NCI-H69 (cell line): ENCODE data around the gene USPL1.

Source experiments
- DNase-seq: peaks from one replicate; lab custom pipeline; 2025; lab: John Stamatoyannopoulos, UW

The USPL1 gene

GRCh38 chr13:30656178-30656577 lies 38.5 kb downstream of the USPL1 start:
- DNase-seq: no peak

- DNase-seq: peak; percentile 3
Observed at GRCh38 chr13:30659980-30660379, 42.3 kb downstream of the USPL1 start.

- no peak for DNase-seq
Observed at GRCh38 chr13:30660796-30661195, 43.1 kb downstream of the USPL1 start.

GRCh38 chr13:30664689-30665275 lies 47.1 kb downstream of the USPL1 start:
- DNase-seq: no peak

GRCh38 chr13:30665638-30666037 lies 47.9 kb downstream of the USPL1 start:
- no peak for DNase-seq

GRCh38 chr13:30666113-30666512 lies 48.4 kb downstream of the USPL1 start:
- DNase-seq: no peak

GRCh38 chr13:30667014-30667413 lies 49.3 kb downstream of the USPL1 start:
- no peak for DNase-seq

- DNase-seq: no peak
Observed at GRCh38 chr13:30668312-30668711, 50.6 kb downstream of the USPL1 start.

GRCh38 chr13:30671271-30671815 lies 53.6 kb downstream of the USPL1 start:
- DNase-seq: no peak

GRCh38 chr13:30673669-30674521 lies 56.2 kb downstream of the USPL1 start:
- DNase-seq: peak; percentile 91

- no peak for DNase-seq
Observed at GRCh38 chr13:30675717-30676116, 58.0 kb downstream of the USPL1 start.

GRCh38 chr13:30676672-30677071 lies 59.0 kb downstream of the USPL1 start:
- DNase-seq: peak; percentile 37

GRCh38 chr13:30679483-30680330 lies 62.0 kb downstream of the USPL1 start:
- peak; percentile 61 for DNase-seq

- DNase-seq: no peak
Observed at GRCh38 chr13:30681843-30682242, 64.1 kb downstream of the USPL1 start.

GRCh38 chr13:30685320-30685859 lies 67.7 kb downstream of the USPL1 start:
- no peak for DNase-seq

- DNase-seq: no peak
Observed at GRCh38 chr13:30685987-30686386, 68.3 kb downstream of the USPL1 start.

GRCh38 chr13:30687601-30688000 lies 69.9 kb downstream of the USPL1 start:
- no peak for DNase-seq

GRCh38 chr13:30689752-30690151 lies 72.0 kb downstream of the USPL1 start:
- no peak for DNase-seq

- DNase-seq: peak; percentile 73
Observed at GRCh38 chr13:30690282-30691188, 72.8 kb downstream of the USPL1 start.

GRCh38 chr13:30692113-30692512 lies 74.4 kb downstream of the USPL1 start:
- DNase-seq: no peak
